Colonic mucosa (tissue), 4 donors: Measurements from ENCODE around the gene WDR87. TPM values are rescaled to one million over a fixed set of nuclear protein-coding genes. Genes with fewer than 3 reads are reported as not detected.

Experiments
- DNase-seq: peaks from one replicate; pipeline ENCODE4 v3.0.0-alpha.2; 2020
- H3K27ac ChIP-seq: fragments of 200-600 bp; one replicate; pipeline ENCODE4 v1.8.0; 2021
- H3K27me3 ChIP-seq: fragments of 200-600 bp; one replicate; pipeline ENCODE4 v1.8.0; 2021
- H3K36me3 ChIP-seq: fragments of 200-600 bp; one replicate; pipeline ENCODE4 v1.8.0; 2021
- H3K4me1 ChIP-seq: fragments of 200-600 bp; one replicate; pipeline ENCODE4 v1.8.0; 2021; ENCODE audit warnings: mild to moderate bottlenecking
- H3K4me3 ChIP-seq: fragments of 200-600 bp; one replicate; pipeline ENCODE4 v1.8.0; 2021
- H3K9ac ChIP-seq, 2 donors: one replicate each; pipeline ENCODE4 v1.7.0; 2013; ENCODE audit warnings: control low read depth in 2 of 2, low read depth in 2 of 2, low read length in 2 of 2
- H3K9me3 ChIP-seq: fragments of 200-600 bp; one replicate; pipeline ENCODE4 v1.8.0; 2021
- intact Hi-C: fragments of 100-400 bp; cut with DNase I; formaldehyde crosslinking; loops from one replicate; pipeline ENCODE4 v1.14.1; 2022
- total RNA-seq, 2 donors: library from RNA; stranded (reverse); fragmentation: NEBNext Ultra II Directional in 1 of 2; extraction: Animal tissue kit (Norgen Biotek cat#: 25700) in 1 of 2; gene quantifications; one replicate each; pipeline ENCODE4 v1.2.1, GENCODE V29; 2021
- TF ChIP-seq, protein P1 (sequence below): fragments of 200-600 bp; IDR thresholded peaks from one replicate; pipeline ENCODE4 v1.8.0; 2022; ENCODE audit warnings: antibody characterized with exemption, mild to moderate bottlenecking
- donor health status: healthy.
- donor health status: DM: no; HTN: no; CAD: no.
- donor health status: DM: no; HTN: no; CAD: no.

The WDR87 gene
- total RNA-seq, 2 donors from 2014 or later: not detected

DNA sequence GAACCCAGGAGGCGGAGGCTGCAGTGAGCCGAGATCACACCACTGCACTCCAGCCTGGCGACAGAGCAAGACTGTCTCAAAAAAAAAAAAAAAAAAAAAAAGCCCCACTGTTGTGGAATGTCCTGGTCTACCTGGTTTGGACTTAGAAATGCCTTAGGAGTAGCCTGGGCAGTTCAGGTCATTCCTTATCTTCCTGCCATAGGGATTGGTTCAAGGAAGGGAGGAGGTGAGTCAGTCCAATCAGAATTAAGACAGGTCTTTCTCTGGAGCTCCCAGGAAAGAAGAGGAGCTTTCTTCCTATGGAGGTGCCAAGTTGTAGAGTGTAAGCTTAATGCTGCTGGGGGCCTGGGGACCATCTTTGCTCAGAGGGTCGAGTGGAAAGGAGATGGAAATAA, 45.4 kb upstream of the WDR87 start:
- no peak overlapping the region for H3K27ac ChIP-seq
- H3K9ac ChIP-seq: no peak overlapping the region
- DNase-seq: no peak
- intact Hi-C loops: no loop called here
- TF ChIP-seq, protein P1, sequence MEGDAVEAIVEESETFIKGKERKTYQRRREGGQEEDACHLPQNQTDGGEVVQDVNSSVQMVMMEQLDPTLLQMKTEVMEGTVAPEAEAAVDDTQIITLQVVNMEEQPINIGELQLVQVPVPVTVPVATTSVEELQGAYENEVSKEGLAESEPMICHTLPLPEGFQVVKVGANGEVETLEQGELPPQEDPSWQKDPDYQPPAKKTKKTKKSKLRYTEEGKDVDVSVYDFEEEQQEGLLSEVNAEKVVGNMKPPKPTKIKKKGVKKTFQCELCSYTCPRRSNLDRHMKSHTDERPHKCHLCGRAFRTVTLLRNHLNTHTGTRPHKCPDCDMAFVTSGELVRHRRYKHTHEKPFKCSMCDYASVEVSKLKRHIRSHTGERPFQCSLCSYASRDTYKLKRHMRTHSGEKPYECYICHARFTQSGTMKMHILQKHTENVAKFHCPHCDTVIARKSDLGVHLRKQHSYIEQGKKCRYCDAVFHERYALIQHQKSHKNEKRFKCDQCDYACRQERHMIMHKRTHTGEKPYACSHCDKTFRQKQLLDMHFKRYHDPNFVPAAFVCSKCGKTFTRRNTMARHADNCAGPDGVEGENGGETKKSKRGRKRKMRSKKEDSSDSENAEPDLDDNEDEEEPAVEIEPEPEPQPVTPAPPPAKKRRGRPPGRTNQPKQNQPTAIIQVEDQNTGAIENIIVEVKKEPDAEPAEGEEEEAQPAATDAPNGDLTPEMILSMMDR: no peak
- H3K4me1 ChIP-seq: peaks cover 9% of the 10 kb centered on the region
- no peaks in the 10 kb centered on the region for H3K9me3 ChIP-seq
- H3K4me3 ChIP-seq: no peak overlapping the region
- H3K27me3 ChIP-seq: no peaks in the 10 kb centered on the region
- no peaks in the 10 kb centered on the region for H3K36me3 ChIP-seq

DNA sequence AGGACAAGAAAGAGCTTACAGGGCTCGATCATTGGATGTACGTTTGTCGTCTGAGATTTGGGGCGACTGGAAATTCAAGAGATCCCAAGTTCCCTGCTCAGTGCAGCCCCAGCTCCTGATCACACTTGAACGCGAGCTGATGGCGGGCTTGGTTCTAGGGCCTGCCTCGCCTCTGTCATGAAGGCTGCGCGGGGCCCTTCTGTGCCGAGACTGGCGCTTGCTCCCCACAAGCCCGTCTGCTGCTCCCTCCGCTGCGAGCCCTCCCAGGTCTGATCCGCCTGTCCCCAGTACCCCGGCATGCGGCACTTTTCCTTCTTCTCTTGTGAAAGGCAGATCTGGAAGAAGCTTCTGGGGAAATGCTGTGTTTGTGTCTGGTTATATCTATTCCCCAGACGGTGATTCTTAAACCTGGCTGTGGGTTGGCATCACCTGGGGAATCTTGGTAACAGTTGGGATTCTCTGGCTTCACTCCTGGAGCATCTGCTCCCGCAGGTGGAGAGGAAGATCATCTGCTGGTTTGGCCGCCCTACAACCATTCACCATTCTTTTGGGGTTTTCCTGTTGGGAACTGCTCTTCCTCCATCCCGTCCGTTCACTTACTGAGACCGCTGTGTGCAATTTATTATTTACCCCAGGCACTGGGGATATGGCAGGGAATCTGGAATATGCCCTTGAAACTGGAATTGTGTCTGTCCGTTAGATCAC, 44.2 kb upstream of the WDR87 start:
- intact Hi-C loops: no loop called here
- Histone ChIP-seq H3K9me3 (no peaks in the 10 kb centered on the region), H3K4me1 (peaks cover 9% of the 10 kb centered on the region), H3K36me3 (no peaks in the 10 kb centered on the region), H3K9ac (peak overlapping the region in 1 of 2 donors; percentile 26), H3K27me3 (no peaks in the 10 kb centered on the region), H3K27ac (no peak overlapping the region), H3K4me3 (no peak overlapping the region)
- TF ChIP-seq, protein P1: no peak
- no peak for DNase-seq

DNA sequence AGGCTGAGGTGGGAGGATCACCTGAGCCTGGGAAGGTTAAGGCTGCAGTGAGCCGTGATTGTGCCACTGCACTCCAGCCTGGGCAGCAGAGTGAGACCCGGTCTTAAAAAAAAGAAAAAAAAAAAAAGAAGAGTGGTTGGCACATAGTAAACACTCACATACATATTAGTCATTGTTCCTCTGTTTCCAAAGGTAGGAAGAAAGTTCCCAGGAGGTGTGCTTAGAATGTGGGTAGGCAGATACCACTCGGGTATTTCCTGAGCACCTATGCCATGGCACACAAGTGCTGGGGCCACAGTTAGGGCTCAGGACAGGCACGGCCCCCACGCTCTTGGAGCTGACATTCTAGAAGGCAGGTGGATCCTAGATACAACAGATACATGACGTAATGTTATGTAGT, 42.0 kb upstream of the WDR87 start:
- no peak for DNase-seq
- intact Hi-C loops: no loop called here
- H3K4me1 ChIP-seq: peaks cover 5% of the 10 kb centered on the region
- H3K36me3 ChIP-seq: no peaks in the 10 kb centered on the region
- TF ChIP-seq, protein P1: no peak
- no peak overlapping the region for H3K4me3 ChIP-seq
- no peaks in the 10 kb centered on the region for H3K9me3 ChIP-seq
- H3K9ac ChIP-seq: no peak overlapping the region
- H3K27me3 ChIP-seq: no peaks in the 10 kb centered on the region
- H3K27ac ChIP-seq: no peak overlapping the region

DNA sequence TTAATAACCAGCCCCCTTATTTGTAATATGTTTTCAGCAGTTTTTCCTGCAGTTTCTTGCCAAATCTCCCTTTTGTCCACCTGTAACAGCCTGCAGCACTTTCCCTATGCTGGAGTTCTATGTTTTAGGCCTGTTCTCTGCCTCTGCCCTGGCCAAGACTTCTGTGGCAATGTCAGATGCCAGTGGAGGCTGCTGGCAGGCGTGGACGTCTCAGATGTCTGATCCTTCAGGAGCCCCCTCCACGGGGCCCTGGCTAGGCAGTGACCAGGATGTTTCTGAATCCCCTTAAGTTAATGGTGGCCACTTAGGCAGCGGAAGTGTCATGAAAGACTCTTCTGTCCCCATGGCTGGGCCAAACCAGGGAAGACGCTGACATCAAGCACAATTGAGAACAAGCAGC, 41.4 kb upstream of the WDR87 start:
- Histone ChIP-seq H3K27ac (no peak overlapping the region), H3K9ac (no peak overlapping the region), H3K27me3 (no peaks in the 10 kb centered on the region), H3K36me3 (no peaks in the 10 kb centered on the region), H3K4me3 (no peak overlapping the region), H3K4me1 (no peaks in the 10 kb centered on the region), H3K9me3 (no peaks in the 10 kb centered on the region)
- no peak for DNase-seq
- TF ChIP-seq, protein P1: no peak
- intact Hi-C loops: no loop called here

DNA sequence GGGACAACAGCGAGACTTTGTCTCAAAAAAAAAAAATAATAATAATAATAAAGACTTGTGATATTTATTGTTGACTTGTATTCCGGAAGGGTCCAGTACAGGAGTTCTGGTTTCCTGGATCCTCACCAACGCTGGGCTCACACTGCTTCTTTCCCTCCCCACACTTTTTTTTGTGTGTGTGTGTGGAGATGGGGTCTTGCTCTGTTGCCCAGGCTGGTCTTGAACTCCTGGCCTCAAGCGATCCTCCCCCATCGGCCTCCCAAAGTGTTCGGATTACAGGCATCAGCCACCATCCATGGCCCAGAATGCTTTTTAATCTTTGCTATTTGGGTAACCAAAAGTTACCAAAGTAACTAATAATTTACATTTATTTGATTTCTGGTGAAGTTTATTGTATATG, 39.7 kb upstream of the WDR87 start:
- TF ChIP-seq, protein P1: no peak
- peak overlapping the region; percentile 70 for H3K27ac ChIP-seq
- no peaks in the 10 kb centered on the region for H3K27me3 ChIP-seq
- no peak overlapping the region for H3K4me3 ChIP-seq
- no peak for DNase-seq
- intact Hi-C loops: no loop called here
- no peaks in the 10 kb centered on the region for H3K4me1 ChIP-seq
- H3K36me3 ChIP-seq: no peaks in the 10 kb centered on the region
- no peak overlapping the region for H3K9ac ChIP-seq
- H3K9me3 ChIP-seq: no peaks in the 10 kb centered on the region
